T1000 (cell line): ENCODE measurements around the gene TOB1.
A peak's percentile ranks its signal among the peaks of the same experiment; 100 is the strongest.
"Not testable (repeated sequence)": the region's sequence is repeated elsewhere in the genome, so short reads cannot be mapped to it uniquely, and the experiment has no call there.

Experiments
- DNase-seq: peaks from one replicate; lab custom pipeline; 2025; ENCODE audit warnings: mixed read lengths; lab: John Stamatoyannopoulos, UW

The TOB1 gene

GRCh38 chr17:50898369-50899004, 32.3 kb upstream of the TOB1 start:
- no peak for DNase-seq

- DNase-seq = not testable (repeated sequence)
Observed at GRCh38 chr17:50894513-50894912, 28.4 kb upstream of the TOB1 start.

GRCh38 chr17:50893183-50893993, 27.2 kb upstream of the TOB1 start:
- peak; percentile 73 for DNase-seq

GRCh38 chr17:50892101-50892776, 26.1 kb upstream of the TOB1 start:
- no peak for DNase-seq

GRCh38 chr17:50891577-50891989, 25.4 kb upstream of the TOB1 start:
- DNase-seq = no peak

- DNase-seq = no peak
Observed at GRCh38 chr17:50890675-50891516, 24.7 kb upstream of the TOB1 start.

- no peak for DNase-seq
Observed at GRCh38 chr17:50889528-50890118, 23.5 kb upstream of the TOB1 start.

- DNase-seq = no peak
Observed at GRCh38 chr17:50887705-50888245, 21.6 kb upstream of the TOB1 start.

- DNase-seq = no peak
Observed at GRCh38 chr17:50884439-50885311, 18.5 kb upstream of the TOB1 start.

GRCh38 chr17:50883850-50884438, 17.8 kb upstream of the TOB1 start:
- no peak for DNase-seq

- no peak for DNase-seq
Observed at GRCh38 chr17:50882851-50883250, 16.7 kb upstream of the TOB1 start.

- DNase-seq = no peak
Observed at GRCh38 chr17:50881182-50881581, 15.0 kb upstream of the TOB1 start.

GRCh38 chr17:50879086-50879485, 12.9 kb upstream of the TOB1 start:
- DNase-seq = no peak

- DNase-seq = no peak
Observed at GRCh38 chr17:50877838-50878237, 11.7 kb upstream of the TOB1 start.

GRCh38 chr17:50877042-50877441, 10.9 kb upstream of the TOB1 start:
- not testable (repeated sequence) for DNase-seq

- no peak for DNase-seq
Observed at GRCh38 chr17:50875074-50875473, 8.9 kb upstream of the TOB1 start.

GRCh38 chr17:50872710-50873424, 6.7 kb upstream of the TOB1 start:
- no peak for DNase-seq

- no peak for DNase-seq
Observed at GRCh38 chr17:50871898-50872297, 5.7 kb upstream of the TOB1 start.

GRCh38 chr17:50871364-50871763, 5.2 kb upstream of the TOB1 start:
- no peak for DNase-seq
